ENCODE results near the gene ZNF674.

The ZNF674 gene

DNA sequence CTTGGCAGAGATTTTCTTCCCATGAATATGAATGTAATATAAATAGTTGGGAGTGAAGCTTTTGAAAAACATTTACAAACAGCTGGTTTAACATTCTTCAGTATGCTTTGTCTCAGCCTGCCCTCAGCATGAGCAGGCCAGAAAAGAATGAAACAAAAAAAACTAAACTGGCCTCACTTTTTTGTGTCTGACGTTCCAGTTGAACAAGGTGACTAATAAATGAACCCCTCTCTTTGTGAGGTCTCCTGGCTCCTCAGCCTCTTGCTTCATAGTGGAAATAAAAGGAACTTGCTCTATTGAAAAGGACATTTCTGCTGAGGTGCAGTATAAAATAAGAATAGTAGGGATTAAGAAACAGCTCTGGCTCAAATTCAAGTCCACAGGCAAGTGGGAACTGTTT, 37.7 kb upstream of the ZNF674 start:
- DNase-seq (ENCODE audit: low spot score): no peak
- TF ChIP-seq, protein P1, sequence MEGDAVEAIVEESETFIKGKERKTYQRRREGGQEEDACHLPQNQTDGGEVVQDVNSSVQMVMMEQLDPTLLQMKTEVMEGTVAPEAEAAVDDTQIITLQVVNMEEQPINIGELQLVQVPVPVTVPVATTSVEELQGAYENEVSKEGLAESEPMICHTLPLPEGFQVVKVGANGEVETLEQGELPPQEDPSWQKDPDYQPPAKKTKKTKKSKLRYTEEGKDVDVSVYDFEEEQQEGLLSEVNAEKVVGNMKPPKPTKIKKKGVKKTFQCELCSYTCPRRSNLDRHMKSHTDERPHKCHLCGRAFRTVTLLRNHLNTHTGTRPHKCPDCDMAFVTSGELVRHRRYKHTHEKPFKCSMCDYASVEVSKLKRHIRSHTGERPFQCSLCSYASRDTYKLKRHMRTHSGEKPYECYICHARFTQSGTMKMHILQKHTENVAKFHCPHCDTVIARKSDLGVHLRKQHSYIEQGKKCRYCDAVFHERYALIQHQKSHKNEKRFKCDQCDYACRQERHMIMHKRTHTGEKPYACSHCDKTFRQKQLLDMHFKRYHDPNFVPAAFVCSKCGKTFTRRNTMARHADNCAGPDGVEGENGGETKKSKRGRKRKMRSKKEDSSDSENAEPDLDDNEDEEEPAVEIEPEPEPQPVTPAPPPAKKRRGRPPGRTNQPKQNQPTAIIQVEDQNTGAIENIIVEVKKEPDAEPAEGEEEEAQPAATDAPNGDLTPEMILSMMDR (IDR thresholded peaks at IDR 0.05; ENCODE audit: borderline replicate concordance, control extremely low read depth, extremely low read depth, insufficient read depth, missing control alignments): no peak
- in situ Hi-C loops (cut with MboI; ENCODE audit: low sequenced_read_pairs, unreplicated experiment): no loop called here

DNA sequence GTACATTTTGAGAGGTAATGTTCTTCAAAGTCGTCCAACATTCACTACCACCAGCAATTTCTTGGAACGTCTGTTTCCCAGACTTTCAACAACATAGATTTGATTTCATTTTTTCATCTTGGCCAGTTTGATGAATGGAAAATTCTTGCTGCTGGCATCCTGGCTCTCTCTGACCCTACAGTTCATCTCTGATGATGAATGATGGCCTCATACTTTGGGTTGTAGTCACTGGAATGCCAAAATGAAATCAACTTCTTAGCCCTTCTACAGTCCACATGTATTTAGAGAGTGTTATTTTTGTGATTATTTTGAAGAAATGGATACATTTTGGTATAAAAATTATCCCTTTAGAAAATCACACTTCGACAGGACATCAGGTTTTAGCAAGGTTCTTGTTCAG, 37.1 kb upstream of the ZNF674 start:
- no peak for DNase-seq (ENCODE audit: low spot score)
- TF ChIP-seq, protein P1 (IDR thresholded peaks at IDR 0.05; ENCODE audit: borderline replicate concordance, control extremely low read depth, extremely low read depth, insufficient read depth, missing control alignments): no peak
- in situ Hi-C loops (cut with MboI; ENCODE audit: low sequenced_read_pairs, unreplicated experiment): no loop called here

DNA sequence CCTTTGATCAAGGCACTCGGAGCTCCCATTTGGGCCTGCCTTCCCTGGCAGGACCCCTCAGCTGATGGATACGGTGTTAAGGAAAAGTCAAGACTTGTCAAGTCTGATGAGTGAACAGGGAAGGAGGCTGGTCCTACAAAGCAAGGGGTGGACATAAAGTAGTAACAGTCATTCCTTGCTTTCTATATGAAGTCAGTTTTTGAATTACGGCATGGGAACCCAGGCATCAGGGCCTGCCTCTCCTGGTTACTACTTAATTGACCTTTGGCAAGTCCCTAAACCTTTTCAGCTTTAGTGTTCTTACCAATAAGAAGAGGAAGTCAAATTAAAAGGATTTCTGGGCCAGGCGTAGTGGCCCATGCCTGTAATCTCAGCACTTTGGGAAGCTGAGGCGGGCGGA, 35.4 kb upstream of the ZNF674 start:
- in situ Hi-C loops (cut with MboI; ENCODE audit: low sequenced_read_pairs, unreplicated experiment): no loop called here
- no peak for DNase-seq (ENCODE audit: low spot score)
- TF ChIP-seq, protein P1 (IDR thresholded peaks at IDR 0.05; ENCODE audit: borderline replicate concordance, control extremely low read depth, extremely low read depth, insufficient read depth, missing control alignments): no peak

DNA sequence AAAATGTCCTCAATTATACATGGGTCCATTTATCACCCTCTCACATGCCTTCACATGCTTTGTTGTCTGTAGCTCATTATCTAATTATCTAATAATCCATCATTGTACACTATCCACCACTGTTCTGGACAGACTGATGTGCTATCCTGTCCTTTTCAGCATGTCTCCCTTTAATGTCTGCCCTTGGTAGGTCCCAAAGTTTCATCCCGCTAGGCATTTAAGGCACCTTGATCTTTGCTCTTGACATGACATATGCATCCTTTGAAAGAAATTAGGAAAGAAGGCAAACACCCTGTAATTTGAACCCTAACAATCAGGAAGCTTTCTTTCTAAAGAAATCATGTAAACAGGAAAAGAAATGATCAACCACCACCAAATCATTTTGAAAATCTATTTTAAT, 34.0 kb upstream of the ZNF674 start:
- TF ChIP-seq, protein P1 (IDR thresholded peaks at IDR 0.05; ENCODE audit: borderline replicate concordance, control extremely low read depth, extremely low read depth, insufficient read depth, missing control alignments): no peak
- DNase-seq (ENCODE audit: low spot score): no peak
- in situ Hi-C loops (cut with MboI; ENCODE audit: low sequenced_read_pairs, unreplicated experiment): loop anchor here (10.0 kb wide), 1 partner anchor 56 kb away; no protein-coding TSS in a partner anchor

DNA sequence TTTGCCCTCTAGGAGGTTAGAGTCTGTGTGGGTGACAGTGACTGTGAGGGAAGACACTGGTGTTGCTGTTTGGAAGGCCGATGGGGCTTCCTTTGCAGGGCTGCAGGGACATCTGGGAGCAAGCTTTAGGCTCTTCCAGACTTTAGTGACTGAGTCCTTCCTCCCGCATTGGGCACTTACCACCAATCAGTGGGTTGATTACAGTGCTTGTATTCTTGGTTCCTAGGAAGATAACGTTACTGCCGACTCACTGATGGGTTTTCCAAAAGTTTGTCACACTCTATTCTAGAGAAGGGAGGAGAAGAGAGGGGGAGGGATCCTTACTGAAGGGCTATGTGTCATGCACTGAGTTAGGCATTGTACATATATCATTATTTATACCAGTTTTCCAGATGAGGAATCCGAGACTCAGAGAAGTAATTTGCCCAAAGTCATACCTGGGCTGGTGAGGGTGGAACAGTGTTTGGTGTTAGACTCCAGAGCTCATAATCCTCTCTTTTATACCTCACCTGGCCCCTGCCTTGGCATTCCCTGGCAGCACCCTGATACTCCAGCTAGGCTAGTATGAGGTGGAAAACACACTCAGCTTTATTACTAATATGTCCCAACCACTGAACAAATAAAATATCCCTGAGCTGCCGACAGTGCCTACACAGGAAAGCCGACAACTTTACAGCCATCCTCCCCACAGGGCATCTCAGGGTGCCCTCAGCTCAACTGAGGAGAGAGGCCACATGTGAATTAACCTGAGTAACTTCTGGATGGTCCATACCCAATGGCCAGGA, 32.2 kb upstream of the ZNF674 start:
- DNase-seq (ENCODE audit: low spot score): no peak
- TF ChIP-seq, protein P1 (IDR thresholded peaks at IDR 0.05; ENCODE audit: borderline replicate concordance, control extremely low read depth, extremely low read depth, insufficient read depth, missing control alignments): no peak

DNA sequence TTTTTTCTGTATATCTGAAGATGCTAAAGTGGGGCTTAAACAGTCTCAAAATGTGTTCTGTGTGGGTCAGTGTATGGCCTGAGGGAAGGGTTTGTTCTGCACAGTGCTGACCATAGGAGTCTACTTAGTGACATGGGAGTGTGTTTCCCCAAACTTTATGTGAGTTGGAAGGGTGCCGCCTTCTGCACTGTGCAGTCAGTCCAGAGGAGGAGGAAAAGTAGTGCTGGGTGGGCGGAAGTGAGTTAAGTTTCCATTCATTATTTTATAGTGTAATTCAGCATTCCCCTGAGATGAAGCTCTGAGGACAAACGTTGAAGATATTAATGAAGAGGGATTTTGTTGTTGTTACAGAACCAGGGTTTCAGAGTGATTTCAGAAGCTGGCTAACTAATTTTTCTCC, 31.2 kb upstream of the ZNF674 start:
- TF ChIP-seq, protein P1 (IDR thresholded peaks at IDR 0.05; ENCODE audit: borderline replicate concordance, control extremely low read depth, extremely low read depth, insufficient read depth, missing control alignments): no peak
- in situ Hi-C loops (cut with MboI; ENCODE audit: low sequenced_read_pairs, unreplicated experiment): loop anchor here (10.0 kb wide), 1 partner anchor 58 kb away; no protein-coding TSS in a partner anchor
- DNase-seq (ENCODE audit: low spot score): no peak

More for the DNA sequence above, 32.2 kb upstream of the ZNF674 start:
- in situ Hi-C loops (cut with MboI; ENCODE audit: low sequenced_read_pairs, unreplicated experiment): loop anchor here (10.0 kb wide), 1 partner anchor 57 kb away; no protein-coding TSS in a partner anchor

Data from GM13976 (cell line).